Measurements from ENCODE around the gene NRG4. TPM values are rescaled to one million over a fixed set of nuclear protein-coding genes. Genes with fewer than 3 reads are reported as not detected.
"Not testable (repeated sequence)": the region's sequence is repeated elsewhere in the genome, so short reads cannot be mapped to it uniquely, and the experiment has no call there.

The NRG4 gene
- total RNA-seq, 1 donor from 2014 or later = 0.93 TPM

DNA sequence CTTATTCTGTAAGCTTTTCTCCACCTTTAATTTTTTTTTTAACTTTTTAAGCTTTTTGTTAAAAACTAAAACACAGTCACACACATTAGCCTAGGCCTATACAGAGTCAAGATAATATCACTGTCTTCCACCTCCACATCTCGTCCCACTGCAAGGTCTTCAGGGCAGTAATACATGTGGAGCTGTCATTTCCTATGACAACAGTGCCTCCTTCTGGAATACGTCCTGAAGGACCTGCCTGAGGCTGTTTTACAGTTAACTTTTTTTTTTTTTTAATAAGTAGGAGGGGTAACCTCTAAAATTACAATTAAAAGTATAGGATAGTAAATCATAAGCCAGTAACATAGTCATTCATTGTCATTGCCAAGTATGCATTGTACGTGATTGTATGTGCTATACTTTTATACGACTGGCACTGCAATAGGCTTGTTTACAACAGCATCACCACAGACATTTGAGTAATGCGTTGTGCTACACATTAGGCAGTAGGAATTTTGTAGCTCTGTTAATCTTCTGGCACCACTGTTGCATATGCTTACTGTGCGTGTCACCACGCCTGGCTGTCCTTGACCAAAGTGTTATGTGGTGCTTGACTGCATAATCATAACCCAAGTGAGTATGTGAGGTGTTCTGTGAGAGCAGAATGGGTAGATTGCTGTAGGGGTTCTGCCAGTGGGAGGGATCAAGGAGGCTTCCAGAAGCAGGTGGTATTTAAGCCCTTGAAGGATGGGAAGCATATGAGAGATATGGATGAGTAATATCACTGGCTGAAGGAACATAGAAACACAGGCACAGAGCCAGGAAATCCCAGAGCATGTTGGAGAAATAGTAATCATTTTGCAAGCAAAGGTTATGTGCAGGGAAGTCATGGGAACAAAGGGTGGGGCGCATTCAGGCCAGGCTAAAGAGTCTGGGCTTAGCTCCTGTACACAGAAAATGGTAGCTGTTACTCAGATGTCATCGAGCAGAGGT, 90.2 kb downstream of the NRG4 start:
- H3K4me1 Mint-ChIP-seq = peaks cover 23% of the 10 kb centered on the region
- TF ChIP-seq, protein P1, sequence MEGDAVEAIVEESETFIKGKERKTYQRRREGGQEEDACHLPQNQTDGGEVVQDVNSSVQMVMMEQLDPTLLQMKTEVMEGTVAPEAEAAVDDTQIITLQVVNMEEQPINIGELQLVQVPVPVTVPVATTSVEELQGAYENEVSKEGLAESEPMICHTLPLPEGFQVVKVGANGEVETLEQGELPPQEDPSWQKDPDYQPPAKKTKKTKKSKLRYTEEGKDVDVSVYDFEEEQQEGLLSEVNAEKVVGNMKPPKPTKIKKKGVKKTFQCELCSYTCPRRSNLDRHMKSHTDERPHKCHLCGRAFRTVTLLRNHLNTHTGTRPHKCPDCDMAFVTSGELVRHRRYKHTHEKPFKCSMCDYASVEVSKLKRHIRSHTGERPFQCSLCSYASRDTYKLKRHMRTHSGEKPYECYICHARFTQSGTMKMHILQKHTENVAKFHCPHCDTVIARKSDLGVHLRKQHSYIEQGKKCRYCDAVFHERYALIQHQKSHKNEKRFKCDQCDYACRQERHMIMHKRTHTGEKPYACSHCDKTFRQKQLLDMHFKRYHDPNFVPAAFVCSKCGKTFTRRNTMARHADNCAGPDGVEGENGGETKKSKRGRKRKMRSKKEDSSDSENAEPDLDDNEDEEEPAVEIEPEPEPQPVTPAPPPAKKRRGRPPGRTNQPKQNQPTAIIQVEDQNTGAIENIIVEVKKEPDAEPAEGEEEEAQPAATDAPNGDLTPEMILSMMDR (IDR thresholded peaks at IDR 0.05) = no peak

DNA sequence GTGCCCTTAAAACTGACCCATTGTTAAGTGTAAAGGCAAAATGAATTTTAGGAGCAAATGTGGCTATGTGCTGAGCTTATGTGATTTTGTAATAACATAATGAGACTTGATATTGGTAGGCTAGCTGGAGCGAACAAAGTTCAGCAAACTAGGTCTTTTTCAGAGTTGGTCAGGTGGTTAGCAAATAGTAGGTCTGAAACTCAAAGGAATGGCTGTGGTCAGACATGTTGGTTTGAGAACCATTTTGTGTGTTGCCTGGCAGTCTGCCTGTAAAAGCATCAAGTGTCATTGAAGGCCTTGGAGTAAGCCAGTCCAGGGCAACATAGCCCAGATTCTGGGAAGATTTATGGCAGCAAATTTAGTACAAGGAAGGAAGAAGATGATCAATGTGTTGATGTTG, 92.1 kb downstream of the NRG4 start:
- no peak overlapping the region for H3K27ac Mint-ChIP-seq

More for the DNA sequence above, 90.2 kb downstream of the NRG4 start:
- DNase-seq (no peak), ATAC-seq (ENCODE audit: low read depth) (peak; percentile 31)
- CTCF ChIA-PET = interaction anchor here (1.0 to 1.5 kb wide), 3 partner anchors 10 to 217 kb away, joined by 3 to 7 read pairs (median 6); no protein-coding TSS in a partner anchor
- H3K9me3 Mint-ChIP-seq = no peaks in the 10 kb centered on the region
- no peak overlapping the region for H3K4me3 Mint-ChIP-seq
- POLR2A ChIA-PET = no interaction called here
- intact Hi-C loops (cut with micrococcal nuclease) = no loop called here
- H3K27ac Mint-ChIP-seq = no peak overlapping the region
- no peaks in the 10 kb centered on the region for H3K27me3 Mint-ChIP-seq
- peaks cover 66% of the 10 kb centered on the region for H3K36me3 Mint-ChIP-seq (ENCODE audit: low read depth)

DNA sequence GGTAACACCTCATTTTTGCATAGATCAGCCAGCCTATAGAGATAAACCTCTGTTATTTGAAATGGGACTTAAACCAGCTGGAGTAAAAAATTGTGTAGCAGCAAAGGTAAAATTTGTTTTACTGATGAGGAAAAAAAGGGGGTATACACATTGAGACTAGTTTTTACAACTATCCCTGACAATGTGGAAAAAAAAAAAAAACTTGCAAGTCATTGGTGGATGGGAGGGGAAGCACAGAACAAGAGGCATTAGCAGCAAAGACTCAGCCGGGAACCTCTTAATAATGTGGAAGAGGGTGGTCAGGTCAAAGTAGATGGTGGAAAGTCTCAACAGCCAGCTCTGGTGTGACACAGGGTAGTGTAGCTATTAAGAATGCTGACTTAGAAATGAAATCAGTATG, 94.1 kb downstream of the NRG4 start:
- no peak overlapping the region for H3K4me3 Mint-ChIP-seq

More for the DNA sequence above, 92.1 kb downstream of the NRG4 start:
- Mint-ChIP-seq H3K9me3 (no peaks in the 10 kb centered on the region), H3K4me1 (peaks cover 10% of the 10 kb centered on the region), H3K4me3 (no peak overlapping the region), H3K27me3 (no peaks in the 10 kb centered on the region), H3K36me3 (ENCODE audit: low read depth) (peaks cover 56% of the 10 kb centered on the region)
- ChIA-PET CTCF (no interaction called here), POLR2A (no interaction called here)
- ATAC-seq (ENCODE audit: low read depth) = no peak
- TF ChIP-seq, protein P1 (IDR thresholded peaks at IDR 0.05) = no peak
- no peak for DNase-seq
- intact Hi-C loops (cut with micrococcal nuclease) = no loop called here

DNA sequence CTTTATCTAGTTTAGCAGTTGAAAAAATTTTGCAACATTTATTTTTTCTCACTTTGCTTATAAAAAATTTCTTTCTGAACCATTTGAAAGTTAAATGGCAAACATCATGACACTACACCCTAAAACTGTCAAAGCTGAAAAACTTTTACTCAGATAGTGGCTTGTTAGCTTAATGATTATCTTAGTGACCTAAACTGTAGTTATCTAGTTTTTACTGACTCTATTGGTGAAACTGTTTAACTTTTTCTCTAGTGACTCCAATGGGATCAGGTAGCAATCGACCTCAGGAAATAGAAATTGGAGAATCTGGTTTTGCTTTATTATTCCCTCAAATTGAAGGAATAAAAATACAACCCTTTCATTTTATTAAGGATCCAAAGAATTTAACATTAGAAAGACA, 95.2 kb downstream of the NRG4 start:
- Mint-ChIP-seq H3K27me3 (no peaks in the 10 kb centered on the region), H3K9me3 (no peaks in the 10 kb centered on the region), H3K36me3 (ENCODE audit: low read depth) (peaks cover 67% of the 10 kb centered on the region), H3K27ac (no peak overlapping the region), H3K4me1 (no peaks in the 10 kb centered on the region), H3K4me3 (no peak overlapping the region)
- POLR2A ChIA-PET = no interaction called here
- CTCF ChIA-PET = no interaction called here
- DNase-seq = no peak
- intact Hi-C loops (cut with micrococcal nuclease) = no loop called here
- TF ChIP-seq, protein P1 (IDR thresholded peaks at IDR 0.05) = no peak
- no peak for ATAC-seq (ENCODE audit: low read depth)

More for the DNA sequence above, 94.1 kb downstream of the NRG4 start:
- DNase-seq (no peak), ATAC-seq (ENCODE audit: low read depth) (no peak)
- TF ChIP-seq, protein P1 (IDR thresholded peaks at IDR 0.05) = no peak
- ChIA-PET CTCF (no interaction called here), POLR2A (no interaction called here)
- peaks cover 67% of the 10 kb centered on the region for H3K36me3 Mint-ChIP-seq (ENCODE audit: low read depth)
- no peaks in the 10 kb centered on the region for H3K27me3 Mint-ChIP-seq
- H3K4me1 Mint-ChIP-seq = no peaks in the 10 kb centered on the region
- H3K27ac Mint-ChIP-seq = no peak overlapping the region
- intact Hi-C loops (cut with micrococcal nuclease) = no loop called here
- H3K9me3 Mint-ChIP-seq = no peaks in the 10 kb centered on the region

DNA sequence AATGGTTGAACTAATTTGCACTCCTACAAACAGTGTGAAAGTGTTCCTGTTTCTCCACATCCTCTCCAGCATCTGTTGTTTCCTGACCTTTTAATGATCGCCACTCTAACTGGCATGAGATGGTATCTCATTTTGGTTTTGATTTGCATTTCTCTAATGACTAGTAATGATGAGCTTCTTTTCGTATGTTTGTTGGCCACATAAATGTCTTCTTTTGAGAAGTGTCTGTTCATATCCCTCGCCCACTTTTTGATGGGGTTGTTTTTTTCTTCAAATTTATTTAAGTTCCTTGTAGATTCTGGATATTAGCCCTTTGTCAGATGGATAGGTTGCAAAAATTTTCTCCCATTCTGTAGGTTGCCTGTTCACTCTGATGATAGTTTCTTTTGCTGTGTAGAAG, 101.9 kb downstream of the NRG4 start:
- intact Hi-C loops (cut with micrococcal nuclease); ATAC-seq (ENCODE audit: low read depth); H3K27ac Mint-ChIP-seq; H3K4me3 Mint-ChIP-seq; H3K27me3 Mint-ChIP-seq; CTCF ChIA-PET; H3K9me3 Mint-ChIP-seq; POLR2A ChIA-PET; DNase-seq: not testable (repeated sequence)
- Mint-ChIP-seq H3K36me3 (ENCODE audit: low read depth) (peaks cover 73% of the 10 kb centered on the region), H3K4me1 (peaks cover 23% of the 10 kb centered on the region)

Measured in activated B cell treated with CpG ODN at 0.5 μM for 24 hours (primary cell).